ENCODE data around the gene ATXN2. TPM values are rescaled to one million over a fixed set of nuclear protein-coding genes. Genes with fewer than 3 reads are reported as not detected.

The ATXN2 gene
- total and polyA plus RNA-seq, 8 donors: 12.9 to 28.2 (median 19.4) TPM

Other genes starting within 250 kb of the ATXN2 start
- 10 to 100 TPM; 17.7 to 25.3 (median 18.6) TPM for gene PHETA1, start 230.2 kb downstream of the ATXN2 start, total RNA-seq
- 10 to 100 TPM; 11.2 to 19.8 TPM for gene PHETA1, start 230.2 kb downstream of the ATXN2 start, polyA plus RNA-seq
- gene SH2B3, start 193.4 kb downstream of the ATXN2 start, total RNA-seq: 10 to 100 TPM in 3 of 6 donors, 1 to 10 TPM in 3; 5.4 to 15.0 (median 9.3) TPM
- 1 to 10 TPM; 2.8 to 4.1 TPM for gene SH2B3, start 193.4 kb downstream of the ATXN2 start, polyA plus RNA-seq
- gene BRAP, start 86.6 kb upstream of the ATXN2 start, total RNA-seq: 1 to 10 TPM; 5.9 to 9.8 (median 7.7) TPM
- 1 to 10 TPM; 3.8 to 7.3 TPM for gene BRAP, start 86.6 kb upstream of the ATXN2 start, polyA plus RNA-seq
- gene ACAD10, start 86.7 kb upstream of the ATXN2 start, total RNA-seq: 10 to 100 TPM in 5 of 6 donors, 1 to 10 TPM in 1; 8.6 to 25.4 (median 14.9) TPM
- 10 to 100 TPM; 28.3 to 32.4 TPM for gene ACAD10, start 86.7 kb upstream of the ATXN2 start, polyA plus RNA-seq
- 10 to 100 TPM; 33.7 to 80.2 (median 45.3) TPM for gene ALDH2, start 167.6 kb upstream of the ATXN2 start, total RNA-seq
- 10 to 100 TPM; 22.3 to 37.3 TPM for gene ALDH2, start 167.6 kb upstream of the ATXN2 start, polyA plus RNA-seq
- 10 to 100 TPM; 15.4 to 25.2 (median 21.1) TPM for gene MAPKAPK5, start 242.9 kb upstream of the ATXN2 start, total RNA-seq
- gene MAPKAPK5, start 242.9 kb upstream of the ATXN2 start, polyA plus RNA-seq: 10 to 100 TPM in 1 of 2 donors, 1 to 10 TPM in 1; 9.3 to 14.4 TPM